Body of pancreas (tissue), 4 donors: ENCODE data around the gene TMEM119.

ENCODE experiments used
- CTCF ChIP-seq, 7 experiments: fragments of 450-650 bp in 4 of 7; fragments of 200-600 bp in 3 of 7; sonication (generic) in 3 of 7; IDR thresholded peaks; one replicate each; pipeline ENCODE4 v1.5.1; 2016 to 2019; ENCODE audit warnings: antibody characterized with exemption in 7 of 7
- POLR2A ChIP-seq, 3 donors: fragments of 450-650 bp; IDR thresholded peaks; one replicate each; pipeline ENCODE4 v1.6.1; 2016; ENCODE audit warnings: antibody characterized with exemption in 3 of 3, mild to moderate bottlenecking in 2 of 3

- no peak for TF ChIP-seq CTCF (IDR thresholded peaks at IDR 0.05)
- TF ChIP-seq POLR2A (IDR thresholded peaks at IDR 0.05), result no peak
Measured at GRCh38 chr12:108637222-108637971, 39.5 kb upstream of the TMEM119 start.
